BJ (cell line): ENCODE data around the gene WNT8B. TPM values are rescaled to one million over a fixed set of nuclear protein-coding genes. Genes with fewer than 3 reads are reported as not detected.

ENCODE experiments used
- CTCF ChIA-PET: fragments of 350-600 bp; formaldehyde crosslinking; extraction: SDS; loops from one replicate; lab custom pipeline; 2021; ENCODE audit warnings: antibody characterized with exemption, inconsistent platforms; lab: Yijun Ruan, JAX
- POLR2A ChIA-PET: fragments of 300-600 bp; sonication (Branson Sonifier 250); formaldehyde crosslinking; extraction: SDS; loops from one replicate; lab custom pipeline; 2021; ENCODE audit warnings: antibody characterized with exemption; lab: Charles Lee
- DNase-seq: peaks from one replicate; pipeline ENCODE4 v3.0.0-alpha.2; 2011; ENCODE audit warnings: low read depth
- H3K27me3 ChIP-seq: 2 replicates; pipeline ENCODE4 v1.6.0; 2011; ENCODE audit warnings: low read length; ENCODE audit not compliant: control insufficient read depth, insufficient read depth
- H3K36me3 ChIP-seq: 2 replicates; pipeline ENCODE4 v1.5.1; 2011; ENCODE audit warnings: low read length; ENCODE audit not compliant: control insufficient read depth, insufficient read depth
- H3K4me3 ChIP-seq: 2 replicates; pipeline ENCODE4 v1.5.1; 2011; ENCODE audit warnings: low read depth, mild to moderate bottlenecking, control low read depth, low read length
- CTCF ChIP-seq: IDR thresholded peaks from 2 replicates; pipeline ENCODE4 v1.5.1; 2011; ENCODE audit warnings: low read depth, mild to moderate bottlenecking, control low read depth, inconsistent platforms, low read length, moderate library complexity; ENCODE audit not compliant: insufficient read depth
- polyA plus RNA-seq: library from polyadenylated mRNA; depleted of rRNA; stranded (reverse); fragments of >200 nt; gene quantifications from 2 replicates; pipeline ENCODE4 v1.2.3, GENCODE V29; 2011

WNT8B gene
- polyA plus RNA-seq, 1 experiment, result 0.04 TPM

GRCh38 chr10:100433253-100434240 is 29.3 kb upstream of the WNT8B start:
- TF ChIP-seq CTCF, result peak; percentile 94

GRCh38 chr10:100436255-100436654 is 26.6 kb upstream of the WNT8B start:
- no peaks in the 10 kb centered on the region; the same call in 1 of the 2 replicates for H3K27me3 ChIP-seq
- no peak overlapping the region for H3K4me3 ChIP-seq
- POLR2A ChIA-PET, result no interaction called here
- no peaks in the 10 kb centered on the region for H3K36me3 ChIP-seq
- DNase-seq, result no peak
- CTCF ChIA-PET, result interaction anchor here (1.2 kb wide), 1 partner anchor 71 kb away, joined by 3 read pairs; no protein-coding TSS in a partner anchor
- no peak for TF ChIP-seq CTCF

More at GRCh38 chr10:100433253-100434240, 29.3 kb upstream of the WNT8B start:
- DNase-seq, result peak; percentile 41
- Histone ChIP-seq H3K36me3 (no peaks in the 10 kb centered on the region), H3K27me3 (no peaks in the 10 kb centered on the region; the same call in 1 of the 2 replicates), H3K4me3 (no peak overlapping the region)
- CTCF ChIA-PET, result interaction anchor here (0.6 to 6.1 kb wide), 47 partner anchors 9 to 587 kb away, joined by 3 to 235 read pairs (median 4); partner anchors contain the start of genes HIF1AN, PKD2L1, SCD and SEC31B
- POLR2A ChIA-PET, result interaction anchor here (0.7 kb wide), 1 partner anchor 129 kb away, joined by 3 read pairs; no protein-coding TSS in a partner anchor

GRCh38 chr10:100438674-100439315 is 24.0 kb upstream of the WNT8B start:
- TF ChIP-seq CTCF, result no peak
- DNase-seq, result no peak
- CTCF ChIA-PET, result interaction anchor here (0.6 to 4.4 kb wide), 12 partner anchors 11 to 440 kb away, joined by 3 to 18 read pairs (median 4); partner anchors contain the start of gene SEC31B
- no peak overlapping the region for H3K4me3 ChIP-seq
- H3K27me3 ChIP-seq, result no peaks in the 10 kb centered on the region; the same call in 1 of the 2 replicates
- no peaks in the 10 kb centered on the region for H3K36me3 ChIP-seq
- POLR2A ChIA-PET, result no interaction called here

GRCh38 chr10:100442548-100442947 is 20.3 kb upstream of the WNT8B start:
- H3K36me3 ChIP-seq, result no peaks in the 10 kb centered on the region
- CTCF ChIA-PET, result interaction anchor here (1.2 to 1.3 kb wide), 2 partner anchors 9 to 76 kb away, joined by 3 to 5 read pairs; no protein-coding TSS in a partner anchor
- TF ChIP-seq CTCF, result no peak
- peaks cover 2% of the 10 kb centered on the region for H3K27me3 ChIP-seq
- DNase-seq, result no peak
- H3K4me3 ChIP-seq, result no peak overlapping the region
- POLR2A ChIA-PET, result no interaction called here
